SK-N-SH (cell line): ENCODE measurements around the gene PPDPF.

Source experiments
- CHD2 ChIP-seq: fragments of 150-350 bp; IDR thresholded peaks from 2 replicates; pipeline ENCODE4 v1.6.1; 2018; ENCODE audit warnings: low read length; ENCODE audit not compliant: partially characterized antibody
- REST ChIP-seq: IDR thresholded peaks from 2 replicates; pipeline ENCODE4 v1.6.1; 2012; ENCODE audit warnings: mild to moderate bottlenecking, low read depth, low read length, moderate library complexity
- SIN3A ChIP-seq: IDR thresholded peaks from 2 replicates; pipeline ENCODE4 v1.6.1; 2012; ENCODE audit warnings: low read depth, mild to moderate bottlenecking, low read length, moderate library complexity, borderline replicate concordance
- TAF1 ChIP-seq: IDR thresholded peaks from 2 replicates; pipeline ENCODE4 v1.6.1; 2012; ENCODE audit warnings: low read depth, mild to moderate bottlenecking, low read length, moderate library complexity, borderline replicate concordance
- TEAD4 ChIP-seq: IDR thresholded peaks from 2 replicates; pipeline ENCODE4 v1.4.0; 2012; ENCODE audit warnings: mild to moderate bottlenecking, borderline replicate concordance; ENCODE audit not compliant: insufficient read depth
- TF ChIP-seq, protein P1 (sequence below): fragments of 200-600 bp; sonication (generic); IDR thresholded peaks from 2 replicates; pipeline ENCODE4 v1.6.1; 2017; ENCODE audit warnings: antibody characterized with exemption, mild to moderate bottlenecking, moderate library complexity
- TF ChIP-seq, protein P2 (sequence below): IDR thresholded peaks from 2 replicates; pipeline ENCODE4 v1.4.0; 2012; ENCODE audit warnings: low read depth

GRCh38 chr20:63509088-63509564 lies 11.4 kb upstream of the PPDPF start:
- TF ChIP-seq, protein P1, sequence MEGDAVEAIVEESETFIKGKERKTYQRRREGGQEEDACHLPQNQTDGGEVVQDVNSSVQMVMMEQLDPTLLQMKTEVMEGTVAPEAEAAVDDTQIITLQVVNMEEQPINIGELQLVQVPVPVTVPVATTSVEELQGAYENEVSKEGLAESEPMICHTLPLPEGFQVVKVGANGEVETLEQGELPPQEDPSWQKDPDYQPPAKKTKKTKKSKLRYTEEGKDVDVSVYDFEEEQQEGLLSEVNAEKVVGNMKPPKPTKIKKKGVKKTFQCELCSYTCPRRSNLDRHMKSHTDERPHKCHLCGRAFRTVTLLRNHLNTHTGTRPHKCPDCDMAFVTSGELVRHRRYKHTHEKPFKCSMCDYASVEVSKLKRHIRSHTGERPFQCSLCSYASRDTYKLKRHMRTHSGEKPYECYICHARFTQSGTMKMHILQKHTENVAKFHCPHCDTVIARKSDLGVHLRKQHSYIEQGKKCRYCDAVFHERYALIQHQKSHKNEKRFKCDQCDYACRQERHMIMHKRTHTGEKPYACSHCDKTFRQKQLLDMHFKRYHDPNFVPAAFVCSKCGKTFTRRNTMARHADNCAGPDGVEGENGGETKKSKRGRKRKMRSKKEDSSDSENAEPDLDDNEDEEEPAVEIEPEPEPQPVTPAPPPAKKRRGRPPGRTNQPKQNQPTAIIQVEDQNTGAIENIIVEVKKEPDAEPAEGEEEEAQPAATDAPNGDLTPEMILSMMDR, result no peak
- no peak for TF ChIP-seq REST
- no peak for TF ChIP-seq TAF1
- TF ChIP-seq, protein P2, sequence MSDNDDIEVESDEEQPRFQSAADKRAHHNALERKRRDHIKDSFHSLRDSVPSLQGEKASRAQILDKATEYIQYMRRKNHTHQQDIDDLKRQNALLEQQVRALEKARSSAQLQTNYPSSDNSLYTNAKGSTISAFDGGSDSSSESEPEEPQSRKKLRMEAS, result no peak
- no peak for TF ChIP-seq SIN3A
- TF ChIP-seq TEAD4, result no peak
- no peak for TF ChIP-seq CHD2
